Stimulated activated CD4-positive, alpha-beta T cell treated with anti-CD3 and anti-CD28 coated beads, Interleukin-2, amount 100 ng/mL, for 4 hours (primary cell): ENCODE results near the gene IKZF5.

Experiments used
- DNase-seq: peaks from one replicate; pipeline ENCODE4 v3.0.0-alpha.2; 2020; ENCODE audit warnings: low read depth

IKZF5 gene

GRCh38 chr10:123014772-123015171, 6.2 kb upstream of the IKZF5 start:
- DNase-seq: no peak

GRCh38 chr10:123013456-123014419, 5.1 kb upstream of the IKZF5 start:
- DNase-seq: no peak

GRCh38 chr10:123011987-123012386, 3.4 kb upstream of the IKZF5 start:
- DNase-seq: no peak

- no peak for DNase-seq
Observed at GRCh38 chr10:123009105-123009820, 668 bp upstream of the IKZF5 start.

- DNase-seq: peak; percentile 22
Observed at GRCh38 chr10:123007558-123008354, 839 bp downstream of the IKZF5 start.

- DNase-seq: no peak
Observed at GRCh38 chr10:123004298-123004697, 4.3 kb downstream of the IKZF5 start.

- no peak for DNase-seq
Observed at GRCh38 chr10:123001370-123001769, 7.2 kb downstream of the IKZF5 start.

- no peak for DNase-seq
Observed at GRCh38 chr10:123000155-123000554, 8.4 kb downstream of the IKZF5 start.

- no peak for DNase-seq
Observed at GRCh38 chr10:122999347-122999746, 9.2 kb downstream of the IKZF5 start.

- DNase-seq: no peak
Observed at GRCh38 chr10:122998934-122999333, 9.7 kb downstream of the IKZF5 start.

- DNase-seq: no peak
Observed at GRCh38 chr10:122998360-122998917, 10.2 kb downstream of the IKZF5 start.

- DNase-seq: no peak
Observed at GRCh38 chr10:122997864-122998263, 10.7 kb downstream of the IKZF5 start.

GRCh38 chr10:122995936-122996335, 12.7 kb downstream of the IKZF5 start:
- no peak for DNase-seq

GRCh38 chr10:122993797-122994336, 14.7 kb downstream of the IKZF5 start:
- no peak for DNase-seq

- DNase-seq: no peak
Observed at GRCh38 chr10:122992031-122992585, 16.5 kb downstream of the IKZF5 start.

- no peak for DNase-seq
Observed at GRCh38 chr10:122990278-122990677, 18.3 kb downstream of the IKZF5 start.

GRCh38 chr10:122988501-122988900, 20.1 kb downstream of the IKZF5 start:
- no peak for DNase-seq

- no peak for DNase-seq
Observed at GRCh38 chr10:122986335-122986734, 22.3 kb downstream of the IKZF5 start.

GRCh38 chr10:122984708-122985107, 23.9 kb downstream of the IKZF5 start:
- DNase-seq: no peak

- DNase-seq: no peak
Observed at GRCh38 chr10:122983898-122984297, 24.7 kb downstream of the IKZF5 start.

- DNase-seq: no peak
Observed at GRCh38 chr10:122981066-122981464, 27.5 kb downstream of the IKZF5 start.
